GM18951 (cell line): ENCODE results near the gene CSPG4.

ENCODE experiments used
- POLR2A ChIP-seq: IDR thresholded peaks from 4 replicates; pipeline ENCODE4 v1.6.1; 2011; ENCODE audit warnings: mild to moderate bottlenecking; ENCODE audit not compliant: insufficient read length, insufficient read depth; ENCODE audit errors: extremely low read depth
- in situ Hi-C: fragments of 300-500 bp; cut with MboI; formaldehyde crosslinking; loops from one replicate; pipeline ENCODE4 v1.12.0; 2022; ENCODE audit warnings: low sequenced_read_pairs, mixed read lengths, inconsistent platforms; ENCODE audit not compliant: unreplicated experiment

Gene CSPG4

GRCh38 chr15:75659928-75660645, 52.6 kb downstream of the CSPG4 start:
- in situ Hi-C loops = loop anchor here (25.0 kb wide), 1 partner anchor 298 kb away; the partner anchor contains the start of gene MAN2C1

GRCh38 chr15:75659141-75659771, 53.4 kb downstream of the CSPG4 start:
- no peak for TF ChIP-seq POLR2A
- in situ Hi-C loops = loop anchor here (25.0 kb wide), 1 partner anchor 297 kb away; the partner anchor contains the start of gene MAN2C1

More at GRCh38 chr15:75659928-75660645, 52.6 kb downstream of the CSPG4 start:
- TF ChIP-seq POLR2A = no peak

GRCh38 chr15:75656813-75657212, 55.8 kb downstream of the CSPG4 start:
- in situ Hi-C loops = loop anchor here (25.0 kb wide), 1 partner anchor 295 kb away; the partner anchor contains the start of gene MAN2C1
- no peak for TF ChIP-seq POLR2A

- TF ChIP-seq POLR2A = no peak
- in situ Hi-C loops = loop anchor here (25.0 kb wide), 1 partner anchor 294 kb away; the partner anchor contains the start of gene MAN2C1
Measured at GRCh38 chr15:75656331-75656730, 56.3 kb downstream of the CSPG4 start.

- TF ChIP-seq POLR2A = no peak
- in situ Hi-C loops = loop anchor here (25.0 kb wide), 1 partner anchor 294 kb away; the partner anchor contains the start of gene MAN2C1
Measured at GRCh38 chr15:75655931-75656330, 56.7 kb downstream of the CSPG4 start.

- in situ Hi-C loops = loop anchor here (25.0 kb wide), 1 partner anchor 292 kb away; the partner anchor contains the start of gene MAN2C1
- no peak for TF ChIP-seq POLR2A
Measured at GRCh38 chr15:75654201-75654907, 58.3 kb downstream of the CSPG4 start.

- no peak for TF ChIP-seq POLR2A
- in situ Hi-C loops = loop anchor here (25.0 kb wide), 1 partner anchor 291 kb away; the partner anchor contains the start of gene MAN2C1
Measured at GRCh38 chr15:75653347-75653913, 59.2 kb downstream of the CSPG4 start.

- in situ Hi-C loops = loop anchor here (25.0 kb wide), 1 partner anchor 290 kb away; the partner anchor contains the start of gene MAN2C1
- no peak for TF ChIP-seq POLR2A
Measured at GRCh38 chr15:75651810-75652543, 60.7 kb downstream of the CSPG4 start.

- in situ Hi-C loops = loop anchor here (25.0 kb wide), 1 partner anchor 289 kb away; the partner anchor contains the start of gene MAN2C1
- no peak for TF ChIP-seq POLR2A
Measured at GRCh38 chr15:75650908-75651809, 61.5 kb downstream of the CSPG4 start.

- no peak for TF ChIP-seq POLR2A
- in situ Hi-C loops = loop anchor here (25.0 kb wide), 1 partner anchor 288 kb away; the partner anchor contains the start of gene MAN2C1
Measured at GRCh38 chr15:75649848-75650247, 62.8 kb downstream of the CSPG4 start.
